Measurements from ENCODE around the gene DVL2.

- TF ChIP-seq POLR2A (IDR thresholded peaks at IDR 0.05): no peak
- peak in 1 of 3 donors; percentile 7 for TF ChIP-seq CTCF (IDR thresholded peaks at IDR 0.05)
Measured at GRCh38 chr17:7243453-7243729, 9.1 kb upstream of the DVL2 start.
